HepG2 (cell line): Measurements from ENCODE around the gene TEAD4. TPM values are rescaled to one million over a fixed set of nuclear protein-coding genes. Genes with fewer than 3 reads are reported as not detected.

Source experiments
- ATAC-seq: fragments of 200-7000 bp; cut with Tn5 transposase; 3 replicates; pipeline ENCODE4 v1.9.1; 2020; ENCODE audit warnings: mild to moderate bottlenecking, moderate library complexity
- BruUV-seq: library from RNA; stranded (reverse); fragments of 400-500 nt; replicated peaks from 2 replicates; lab custom pipeline; 2021; lab: Mats Ljungman, UMichigan
- CTCF ChIA-PET: fragments of 300-600 bp; formaldehyde crosslinking; extraction: SDS; loops from one replicate; lab custom pipeline; 2021; ENCODE audit warnings: low total read pairs, inconsistent platforms, low intra/inter-chr PET ratio; lab: Yijun Ruan, JAX
- POLR2A ChIA-PET: fragments of 350-600 bp; sonication (Branson Sonifier 250); formaldehyde crosslinking; loops from one replicate; lab custom pipeline; 2020; ENCODE audit warnings: antibody characterized with exemption, inconsistent platforms; lab: Yijun Ruan, JAX
- DNase-seq: peaks from one replicate; pipeline ENCODE4 v3.0.0-alpha.2; 2015; ENCODE audit warnings: low spot score
- FAIRE-seq: peaks from 3 replicates; lab custom pipeline; 2011; peaks lifted over from hg19 to GRCh38; lab: Jason Lieb, UNC
- H2AFZ ChIP-seq: one replicate; pipeline ENCODE4 v1.6.1; 2011; ENCODE audit warnings: low read length, inconsistent platforms
- H3K27ac ChIP-seq: fragments of 300-600 bp; 3 replicates; pipeline ENCODE4 v1.8.0; 2011; ENCODE audit warnings: mixed run types, mild to moderate bottlenecking, mixed read lengths, low read length, inconsistent platforms; ENCODE audit not compliant: insufficient read depth; ENCODE audit errors: extremely low read length
- H3K27me3 ChIP-seq, 2 experiments: fragments of 200-600 bp in 1 of 2; 2 replicates in 1 of 2; 3 replicates in 1 of 2; pipeline versions ENCODE4 v1.6.0 to v1.8.0; 2011; ENCODE audit warnings: low read length in 2 of 2, mild to moderate bottlenecking in 2 of 2, moderate library complexity in 2 of 2, inconsistent platforms in 1 of 2; ENCODE audit not compliant: insufficient read depth in 2 of 2, control insufficient read depth in 1 of 2
- H3K36me3 ChIP-seq, 2 experiments: fragments of 200-600 bp in 1 of 2; replicated peaks in 1 of 2; 2 replicates in 1 of 2; 3 replicates in 1 of 2; pipeline versions ENCODE4 v1.5.1 to v1.8.0; 2011; ENCODE audit warnings: low read length in 2 of 2, inconsistent platforms in 1 of 2; ENCODE audit not compliant: insufficient read depth in 2 of 2, control insufficient read depth in 1 of 2
- H3K4me1 ChIP-seq: 2 replicates; pipeline ENCODE4 v1.5.1; 2012; ENCODE audit warnings: low read length, inconsistent platforms; ENCODE audit not compliant: insufficient read depth
- H3K4me2 ChIP-seq: 2 replicates; pipeline ENCODE4 v1.6.0; 2011; ENCODE audit warnings: low read depth, low read length, inconsistent platforms
- H3K4me3 ChIP-seq, 3 experiments: fragments of 200-600 bp in 1 of 3; sonication (generic), shearing (Covaris generic) in 1 of 3; replicated peaks in 1 of 3; 2 replicates each; pipeline ENCODE4 v1.5.1; 2011 to 2016; ENCODE audit warnings: low read length in 3 of 3, inconsistent platforms in 2 of 3, low read depth in 2 of 3, mild to moderate bottlenecking in 2 of 3, control low read depth in 1 of 3, mixed read lengths in 1 of 3; ENCODE audit not compliant: insufficient read depth in 1 of 3
- H3K79me2 ChIP-seq: one replicate; pipeline ENCODE4 v1.6.1; 2011; ENCODE audit warnings: low read length, inconsistent platforms; ENCODE audit not compliant: insufficient read depth
- H3K9ac ChIP-seq: 2 replicates; pipeline ENCODE4 v1.6.0; 2011; ENCODE audit warnings: mild to moderate bottlenecking, low read depth, low read length, inconsistent platforms; ENCODE audit not compliant: insufficient read depth
- H3K9me3 ChIP-seq: 2 replicates; pipeline ENCODE4 v1.5.1; 2012; ENCODE audit warnings: mild to moderate bottlenecking, low read length
- H4K20me1 ChIP-seq: 2 replicates; pipeline ENCODE4 v1.6.0; 2011; ENCODE audit warnings: inconsistent platforms, mild to moderate bottlenecking, low read length, moderate library complexity; ENCODE audit not compliant: insufficient read depth
- FUBP1 ChIP-seq: sonication (generic); formaldehyde crosslinking; IDR thresholded peaks from 2 replicates; pipeline ENCODE4 v1.5.1; 2020; ENCODE audit warnings: missing genetic modification reagents, mild to moderate bottlenecking, borderline replicate concordance
- HIC2 ChIP-seq: sonication (generic); formaldehyde crosslinking; IDR thresholded peaks from 2 replicates; pipeline ENCODE4 v1.9.0; 2022; ENCODE audit warnings: low read depth, missing genetic modification reagents
- MTA1 ChIP-seq: sonication (generic); formaldehyde crosslinking; IDR thresholded peaks from 2 replicates; pipeline ENCODE4 v1.4.0; 2020; ENCODE audit warnings: missing genetic modification reagents, mild to moderate bottlenecking, borderline replicate concordance
- MTF1 ChIP-seq: sonication (generic); formaldehyde crosslinking; IDR thresholded peaks from 2 replicates; pipeline ENCODE4 v1.5.0; 2020; ENCODE audit warnings: missing genetic modification reagents
- POLR2AphosphoS5 ChIP-seq: IDR thresholded peaks from 2 replicates; pipeline ENCODE4 v1.6.1; 2012; ENCODE audit warnings: low read depth, low read length
- PRPF4 ChIP-seq: fragments of 200-400 bp; formaldehyde crosslinking; IDR thresholded peaks from 2 replicates; pipeline ENCODE4 v1.6.1; 2016; ENCODE audit warnings: low read length, low read depth; ENCODE audit not compliant: poor library complexity, severe bottlenecking
- RARA ChIP-seq: IDR thresholded peaks from 2 replicates; pipeline ENCODE4 v1.6.1; 2016; ENCODE audit warnings: missing genetic modification reagents, missing compliant biosample characterization
- REL ChIP-seq: sonication (generic); formaldehyde crosslinking; conservative IDR thresholded peaks from 2 replicates; pipeline ENCODE4 v1.8.0; 2022; ENCODE audit warnings: mild to moderate bottlenecking, missing genetic modification reagents, moderate library complexity
- TBL1XR1 ChIP-seq: fragments of 150-350 bp; IDR thresholded peaks from 2 replicates; pipeline ENCODE4 v1.6.1; 2014; ENCODE audit warnings: borderline replicate concordance, low read length; ENCODE audit not compliant: partially characterized antibody
- TOPORS ChIP-seq: sonication (generic); formaldehyde crosslinking; IDR thresholded peaks from 2 replicates; pipeline ENCODE4 v1.8.0; 2023; ENCODE audit warnings: mild to moderate bottlenecking, missing genetic modification reagents
- ZFP90 ChIP-seq: sonication (generic); formaldehyde crosslinking; IDR thresholded peaks from 2 replicates; pipeline ENCODE4 v1.8.0; 2022; ENCODE audit warnings: missing genetic modification reagents, mild to moderate bottlenecking, inconsistent platforms, borderline replicate concordance
- ZNF556 ChIP-seq: sonication (generic); formaldehyde crosslinking; IDR thresholded peaks from 2 replicates; pipeline ENCODE4 v1.4.0; 2020; ENCODE audit warnings: mild to moderate bottlenecking, missing genetic modification reagents, borderline replicate concordance
- WGBS: methylation state at CpG from one replicate; pipeline ENCODE4 v1.1.6; 2017; ENCODE audit warnings: low lambda C conversion rate; 5-methylcytosine and 5-hydroxymethylcytosine counted together
- in situ Hi-C: cut with HindIII; loops from 2 replicates; pipeline ENCODE4 v1.10.0; 2017; ENCODE audit warnings: low pct_unique_long_range_greater_than_20kb; ENCODE audit not compliant: extremely low pct_ligation_motif_present
- intact Hi-C: fragments of 100-400 bp; cut with micrococcal nuclease; formaldehyde crosslinking; loops from one replicate; pipeline ENCODE4 v1.10.0; 2022; ENCODE audit not compliant: unreplicated experiment
- polyA plus RNA-seq, 8 experiments: library from polyadenylated mRNA; depleted of rRNA in 3 of 8; stranded (reverse) in 7 of 8; unstranded in 1 of 8; fragments of >200 nt; fragmentation: Illumina TruSeq in 4 of 8; extraction: Trizol in 4 of 8; gene quantifications; 2 replicates each; pipeline versions ENCODE4 v1.2.1 to v1.2.3, GENCODE V29; 2011 to 2016; ENCODE audit warnings: low read depth in 4 of 8, missing spikeins in 1 of 8, mixed read lengths in 1 of 8; ENCODE audit not compliant: insufficient read depth in 1 of 8
- total RNA-seq, 5 experiments: library from RNA; depleted of rRNA; stranded (reverse); fragments of >200 nt; fragmentation: Illumina TruSeq; extraction: Trizol; gene quantifications; 2 replicates each; pipeline ENCODE4 v1.2.3, GENCODE V29; 2016; ENCODE audit warnings: low read depth in 1 of 5

TEAD4 gene
- total and polyA plus RNA-seq, 2 of the 13 experiments (the other 11 are each of a cell fraction or from before 2014, with no cell fraction given) = 45.0 to 69.4 TPM

- 28% methylated on average over 4 of the region's 4 CpGs for WGBS
- no peak for FAIRE-seq
Observed at GRCh38 chr12:3069714-3070113, 110.5 kb downstream of the TEAD4 start.

More at GRCh38 chr12:3069714-3070113, 110.5 kb downstream of the TEAD4 start:
- no peaks in the 10 kb centered on the region for H3K79me2 ChIP-seq
- no peaks in the 10 kb centered on the region for H3K36me3 ChIP-seq
- no peak overlapping the region for H3K9ac ChIP-seq
- ChIA-PET CTCF (no interaction called here), POLR2A (no interaction called here)
- intact Hi-C loops = no loop called here
- in situ Hi-C loops = loop anchor here (10.0 kb wide), 1 partner anchor 205 kb away; no protein-coding TSS in a partner anchor
- no peak for TF ChIP-seq PRPF4
- no peak for TF ChIP-seq FUBP1 (CRISPR knock-in tag)
- no peak for TF ChIP-seq HIC2 (CRISPR knock-in tag)
- TF ChIP-seq TBL1XR1 = no peak
- TF ChIP-seq TOPORS (CRISPR knock-in tag) = no peak
- no peak for TF ChIP-seq ZFP90 (CRISPR knock-in tag)
- no peak for TF ChIP-seq MTA1 (CRISPR knock-in tag)
- no peak for TF ChIP-seq ZNF556 (CRISPR knock-in tag)
- TF ChIP-seq RARA = no peak
- no peak for TF ChIP-seq REL (CRISPR knock-in tag)
- no peak for TF ChIP-seq POLR2AphosphoS5
- no peak for TF ChIP-seq MTF1 (CRISPR knock-in tag)
- no peaks in the 10 kb centered on the region for H3K9me3 ChIP-seq
- ATAC-seq (no peak), DNase-seq (no peak)
- H3K4me2 ChIP-seq = no peak overlapping the region
- no peaks in the 10 kb centered on the region for H4K20me1 ChIP-seq
- H3K4me3 ChIP-seq = no peak overlapping the region
- H3K4me1 ChIP-seq = peaks cover 36% of the 10 kb centered on the region
- peaks cover 0 to 16% of the 10 kb centered on the region in 2 experiments; a peak in 2 of 5 replicates for H3K27me3 ChIP-seq
- no peak overlapping the region for H3K27ac ChIP-seq
- BruUV-seq = no TSS peak
- no peak overlapping the region for H2AFZ ChIP-seq
